Osteoblast (primary cell): ENCODE measurements around the gene TLCD3B. TPM values are rescaled to one million over a fixed set of nuclear protein-coding genes. Genes with fewer than 3 reads are reported as not detected.

Source experiments
- DNase-seq: peaks from one replicate; pipeline ENCODE4 v3.0.0; 2011; ENCODE audit warnings: low spot score, mixed read lengths; ENCODE audit not compliant: insufficient read length; ENCODE audit errors: missing footprints
- H2AFZ ChIP-seq: 2 replicates; pipeline ENCODE4 v1.6.0; 2011; ENCODE audit warnings: mild to moderate bottlenecking, low read length
- H3K27ac ChIP-seq: 2 replicates; pipeline ENCODE4 v1.5.1; 2011; ENCODE audit warnings: mild to moderate bottlenecking, low read depth, low read length, moderate library complexity
- H3K27me3 ChIP-seq: 2 replicates; pipeline ENCODE4 v1.6.0; 2012; ENCODE audit warnings: mild to moderate bottlenecking, control low read depth, inconsistent platforms, low read length, moderate library complexity; ENCODE audit not compliant: insufficient read depth
- H3K36me3 ChIP-seq: 2 replicates; pipeline ENCODE4 v1.5.1; 2011; ENCODE audit warnings: mild to moderate bottlenecking, low read length, control low read depth, moderate library complexity; ENCODE audit not compliant: insufficient read depth
- H3K4me1 ChIP-seq: 2 replicates; pipeline ENCODE4 v1.5.1; 2011; ENCODE audit warnings: mild to moderate bottlenecking, low read length, control low read depth, moderate library complexity; ENCODE audit not compliant: insufficient read depth
- H3K4me2 ChIP-seq: 2 replicates; pipeline ENCODE4 v1.6.0; 2011; ENCODE audit warnings: mild to moderate bottlenecking, low read length; ENCODE audit not compliant: insufficient read depth
- H3K4me3 ChIP-seq: fragments of 200-600 bp; sonication (generic); 3 replicates; pipeline ENCODE4 v1.5.1; 2012; ENCODE audit warnings: mild to moderate bottlenecking, low read length, inconsistent platforms; ENCODE audit not compliant: insufficient read depth
- H3K79me2 ChIP-seq: 2 replicates; pipeline ENCODE4 v1.6.0; 2012; ENCODE audit warnings: mild to moderate bottlenecking, low read length, control low read depth, inconsistent platforms; ENCODE audit not compliant: insufficient read depth
- H3K9me3 ChIP-seq: 2 replicates; pipeline ENCODE4 v1.5.1; 2011; ENCODE audit warnings: low read depth, low read length, control low read depth
- H4K20me1 ChIP-seq: 2 replicates; pipeline ENCODE4 v1.6.0; 2012; ENCODE audit warnings: mild to moderate bottlenecking, low read length, control low read depth; ENCODE audit not compliant: insufficient read depth
- CTCF ChIP-seq: IDR thresholded peaks from 2 replicates; pipeline ENCODE4 v1.5.1; 2011; ENCODE audit warnings: mild to moderate bottlenecking, low read depth, low read length, moderate library complexity; ENCODE audit errors: extremely low read depth
- total RNA-seq: library from RNA; depleted of rRNA; stranded (reverse); fragments of >200 nt; gene quantifications from 2 replicates; pipeline ENCODE4 v1.2.3, GENCODE V29; 2012

Gene TLCD3B
- total RNA-seq, 1 donor, result 0.36 TPM

DNA sequence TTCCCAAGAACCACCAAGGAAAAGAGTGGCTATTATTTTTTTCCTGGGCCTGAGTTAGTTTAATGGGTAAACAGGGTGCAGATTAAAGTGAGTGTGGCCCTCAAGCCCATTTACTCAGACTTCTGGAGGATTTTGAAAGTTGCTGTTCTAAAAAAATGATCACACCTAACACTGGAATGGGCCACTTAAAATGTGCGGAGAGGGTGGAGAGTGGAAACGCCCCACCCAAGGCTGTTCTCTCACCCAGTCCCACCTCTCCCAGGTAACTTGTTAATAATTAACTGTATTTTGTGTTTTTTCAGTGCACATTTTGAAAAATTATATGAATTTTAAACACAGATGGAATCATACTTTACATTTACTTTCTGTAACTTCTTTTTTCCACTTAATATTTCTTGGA is 41.0 kb downstream of the TLCD3B start:
- Histone ChIP-seq H3K36me3 (peaks cover 75% of the 10 kb centered on the region), H3K4me2 (no peak overlapping the region), H3K9me3 (no peaks in the 10 kb centered on the region), H3K27me3 (no peaks in the 10 kb centered on the region), H3K79me2 (no peaks in the 10 kb centered on the region), H3K4me3 (no peak overlapping the region), H4K20me1 (peaks cover 5% of the 10 kb centered on the region), H3K4me1 (peaks cover 8% of the 10 kb centered on the region), H2AFZ (no peak overlapping the region), H3K27ac (no peak overlapping the region)
- TF ChIP-seq CTCF, result no peak
- DNase-seq, result no peak

DNA sequence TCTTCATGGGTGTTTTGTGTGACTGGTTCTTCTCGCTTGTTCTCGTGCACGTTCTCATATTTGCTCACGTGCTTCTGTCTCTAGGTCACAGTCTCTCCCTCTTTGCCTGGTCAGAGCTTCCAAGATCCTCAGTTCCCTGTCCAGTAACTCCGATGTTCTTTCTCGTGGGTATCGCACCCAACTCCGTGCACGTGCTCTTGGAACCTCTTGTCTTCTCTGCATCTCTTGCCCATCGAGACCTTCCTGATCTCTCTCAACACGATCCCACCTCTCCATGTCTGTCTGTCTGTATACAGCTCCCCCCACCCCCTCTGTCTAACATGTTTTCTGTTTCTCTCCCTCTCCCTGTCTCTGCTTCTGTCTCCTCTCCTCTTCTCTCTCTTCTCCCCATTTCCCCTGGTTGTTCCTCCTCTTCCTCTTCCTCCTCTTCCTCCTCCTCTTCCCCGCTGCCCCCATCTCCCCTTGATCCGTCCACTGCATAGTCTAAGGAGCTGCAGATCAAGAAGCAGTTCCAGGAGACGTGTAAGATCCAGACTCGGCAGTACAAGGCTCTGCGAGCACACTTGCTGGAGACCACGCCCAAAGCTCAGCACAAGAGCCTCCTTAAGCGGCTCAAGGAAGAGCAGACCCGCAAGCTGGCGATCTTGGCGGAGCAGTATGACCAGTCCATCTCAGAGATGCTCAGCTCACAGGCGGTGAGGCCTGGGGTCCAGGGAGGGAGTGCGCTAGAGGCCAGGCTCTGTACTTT is 41.8 kb downstream of the TLCD3B start:
- TF ChIP-seq CTCF, result no peak
- Histone ChIP-seq H3K36me3 (peaks cover 82% of the 10 kb centered on the region), H3K4me3 (no peak overlapping the region), H4K20me1 (peaks cover 5% of the 10 kb centered on the region), H3K27me3 (no peaks in the 10 kb centered on the region), H3K9me3 (no peaks in the 10 kb centered on the region), H3K27ac (no peak overlapping the region), H3K79me2 (peaks cover 1% of the 10 kb centered on the region), H3K4me1 (peaks cover under 1% of the 10 kb centered on the region), H2AFZ (no peak overlapping the region), H3K4me2 (no peak overlapping the region)
- DNase-seq, result peak; percentile 55

GRCh38 chr16:29988346-29989075 is 42.6 kb downstream of the TLCD3B start:
- DNase-seq, result peak; percentile 54
- no peak overlapping the region for H3K27ac ChIP-seq
- H3K36me3 ChIP-seq, result peaks cover 86% of the 10 kb centered on the region
- no peak overlapping the region for H2AFZ ChIP-seq
- no peak overlapping the region for H3K4me2 ChIP-seq
- H3K79me2 ChIP-seq, result peaks cover 2% of the 10 kb centered on the region
- H3K4me3 ChIP-seq, result no peak overlapping the region
- no peaks in the 10 kb centered on the region for H3K27me3 ChIP-seq
- no peak for TF ChIP-seq CTCF
- no peaks in the 10 kb centered on the region for H3K9me3 ChIP-seq
- no peaks in the 10 kb centered on the region for H3K4me1 ChIP-seq
- peaks cover 7% of the 10 kb centered on the region for H4K20me1 ChIP-seq
